ENCODE data around the gene CUL5.
"Not testable (repeated sequence)": the region's sequence is repeated elsewhere in the genome, so short reads cannot be mapped to it uniquely, and the experiment has no call there.

DNA sequence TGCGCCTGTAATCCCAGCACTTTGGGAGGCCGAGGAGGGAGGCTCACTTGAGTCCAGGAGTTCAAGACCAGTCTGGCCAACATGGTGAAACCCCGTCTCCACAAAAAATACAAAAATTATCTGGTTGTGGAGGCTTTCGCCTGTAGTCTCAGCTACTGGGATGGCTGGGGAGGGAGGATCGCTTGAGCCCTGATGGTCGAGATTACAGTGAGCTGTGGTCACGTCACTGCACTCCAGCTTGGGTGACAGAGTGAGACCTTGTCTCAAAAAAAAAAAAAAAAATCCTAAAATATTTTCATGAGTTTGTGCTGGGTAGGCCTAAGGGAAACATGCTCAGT is 112.2 kb downstream of the CUL5 start:
- TF ChIP-seq CTCF (IDR thresholded peaks at IDR 0.05; ENCODE audit: low read depth, low read length, poor library complexity, severe bottlenecking); EZH2phosphoT487 (IDR thresholded peaks at IDR 0.05; ENCODE audit: borderline replicate concordance, low read length): not testable (repeated sequence)

Measured in DOHH2 (cell line).